HEK293 (cell line): ENCODE measurements around the gene ADPGK.
A peak's percentile ranks its signal among the peaks of the same experiment; 100 is the strongest.

Experiments used
- CTCF ChIA-PET: fragments of 350-600 bp; formaldehyde crosslinking; extraction: SDS; loops from one replicate; lab custom pipeline; 2021; ENCODE audit warnings: antibody characterized with exemption; lab: Yijun Ruan, JAX
- POLR2A ChIA-PET: fragments of 300-600 bp; formaldehyde crosslinking; extraction: SDS; loops from one replicate; lab custom pipeline; 2020; ENCODE audit warnings: antibody characterized with exemption, inconsistent platforms; lab: Yijun Ruan, JAX
- H3K27ac ChIP-seq: fragments of 200-500 bp; sonication (Bioruptor generic); 2 replicates; pipeline ENCODE4 v1.5.1; 2014; ENCODE audit warnings: low read depth, low read length, control low read depth, inconsistent platforms; ENCODE audit errors: extremely low read depth
- H3K36me3 ChIP-seq, 2 experiments: fragments of 200-500 bp in 1 of 2; sonication (Bioruptor generic) in 1 of 2; 1 replicate in 1 of 2; 2 replicates in 1 of 2; pipeline ENCODE4 v1.5.1; 2014 to 2017; ENCODE audit warnings: inconsistent platforms in 2 of 2, low read length in 2 of 2; ENCODE audit not compliant: control insufficient read depth in 2 of 2, insufficient read depth in 1 of 2
- H3K4me1 ChIP-seq: fragments of 200-500 bp; sonication (Bioruptor generic); 2 replicates; pipeline ENCODE4 v1.5.1; 2014; ENCODE audit warnings: mild to moderate bottlenecking, low read length, inconsistent platforms; ENCODE audit not compliant: control insufficient read depth, insufficient read depth
- H3K4me3 ChIP-seq: 2 replicates; pipeline ENCODE4 v1.5.1; 2011; ENCODE audit warnings: low read depth, mild to moderate bottlenecking, control low read depth, low read length, moderate library complexity
- H3K9me3 ChIP-seq: fragments of 200-500 bp; sonication (Bioruptor generic); 2 replicates; pipeline ENCODE4 v1.5.1; 2014; ENCODE audit warnings: low read depth, low read length, inconsistent platforms; ENCODE audit not compliant: control insufficient read depth, insufficient read depth
- EGR2 ChIP-seq: fragments of 450-650 bp; formaldehyde crosslinking; IDR thresholded peaks from 2 replicates; pipeline ENCODE4 v1.5.1; 2016; ENCODE audit warnings: low read depth, missing biosample characterization, missing genetic modification characterization
- GFI1B ChIP-seq: fragments of 450-650 bp; formaldehyde crosslinking; IDR thresholded peaks from 2 replicates; pipeline ENCODE4 v1.5.1; 2016; ENCODE audit warnings: missing biosample characterization, missing genetic modification characterization
- KLF10 ChIP-seq: fragments of 450-650 bp; IDR thresholded peaks from 2 replicates; pipeline ENCODE4 v1.5.1; 2018; ENCODE audit warnings: missing biosample characterization, mild to moderate bottlenecking, missing genetic modification characterization
- PATZ1 ChIP-seq: fragments of 450-650 bp; formaldehyde crosslinking; IDR thresholded peaks from 2 replicates; pipeline ENCODE4 v1.5.1; 2016; ENCODE audit warnings: missing biosample characterization, missing genetic modification characterization
- RBAK ChIP-seq: fragments of 450-650 bp; formaldehyde crosslinking; IDR thresholded peaks from 2 replicates; pipeline ENCODE4 v1.5.1; 2016; ENCODE audit warnings: missing biosample characterization, missing genetic modification characterization
- ZBTB6 ChIP-seq: fragments of 450-650 bp; formaldehyde crosslinking; IDR thresholded peaks from 2 replicates; pipeline ENCODE4 v1.5.1; 2017; ENCODE audit warnings: missing biosample characterization, missing genetic modification characterization
- ZFHX2 ChIP-seq: fragments of 450-650 bp; formaldehyde crosslinking; conservative IDR thresholded peaks from 2 replicates; pipeline ENCODE4 v1.5.1; 2016; ENCODE audit warnings: missing biosample characterization, missing genetic modification characterization
- ZNF24 ChIP-seq: fragments of 450-650 bp; formaldehyde crosslinking; IDR thresholded peaks from 2 replicates; pipeline ENCODE4 v1.5.1; 2016; ENCODE audit warnings: missing biosample characterization, missing genetic modification characterization
- ZNF26 ChIP-seq: fragments of 450-650 bp; formaldehyde crosslinking; IDR thresholded peaks from 2 replicates; pipeline ENCODE4 v1.5.1; 2016; ENCODE audit warnings: missing biosample characterization, missing genetic modification characterization
- ZNF433 ChIP-seq: fragments of 450-650 bp; formaldehyde crosslinking; IDR thresholded peaks from 2 replicates; pipeline ENCODE4 v1.5.1; 2016; ENCODE audit warnings: missing biosample characterization, missing genetic modification characterization, low read depth
- ZNF654 ChIP-seq: fragments of 450-650 bp; formaldehyde crosslinking; IDR thresholded peaks from 2 replicates; pipeline ENCODE4 v1.5.1; 2016; ENCODE audit warnings: low read depth, missing biosample characterization, missing genetic modification characterization
- ZNF704 ChIP-seq: fragments of 450-650 bp; formaldehyde crosslinking; IDR thresholded peaks from 2 replicates; pipeline ENCODE4 v1.5.1; 2016; ENCODE audit warnings: missing biosample characterization, missing genetic modification characterization
- ZSCAN18 ChIP-seq: fragments of 450-650 bp; formaldehyde crosslinking; IDR thresholded peaks from 2 replicates; pipeline ENCODE4 v1.5.1; 2016; ENCODE audit warnings: missing biosample characterization, missing genetic modification characterization
- ZSCAN5A ChIP-seq: fragments of 450-650 bp; formaldehyde crosslinking; IDR thresholded peaks from 2 replicates; pipeline ENCODE4 v1.5.1; 2016; ENCODE audit warnings: missing biosample characterization, missing genetic modification characterization

Gene ADPGK

GRCh38 chr15:72781631-72782030 is 1.9 kb downstream of the ADPGK start:
- no peaks in the 10 kb centered on the region for H3K9me3 ChIP-seq
- no peak overlapping the region for H3K4me3 ChIP-seq
- TF ChIP-seq GFI1B (tag by site-specific recombination) (no peak), ZSCAN18 (no peak), ZFHX2 (tag by site-specific recombination) (no peak), ZNF26 (no peak), ZNF24 (tag by site-specific recombination) (no peak), KLF10 (tag by site-specific recombination) (no peak), RBAK (no peak), ZNF433 (tag by site-specific recombination) (no peak), ZNF704 (tag by site-specific recombination) (no peak), PATZ1 (tag by site-specific recombination) (no peak), ZNF654 (tag by site-specific recombination) (no peak), ZSCAN5A (tag by site-specific recombination) (no peak)
- H3K27ac ChIP-seq, result no peak overlapping the region
- no peaks in the 10 kb centered on the region for H3K4me1 ChIP-seq
- ChIA-PET CTCF (interaction anchor here (0.7 to 1.4 kb wide), 6 partner anchors 10 to 484 kb away, joined by 3 read pairs; no protein-coding TSS in a partner anchor), POLR2A (no interaction called here)
- H3K36me3 ChIP-seq, result peaks cover 11 to 28% of the 10 kb centered on the region in 2 experiments; a peak in 2 of 3 replicates

- no peak for TF ChIP-seq ZBTB6 (tag by site-specific recombination)
- peak; percentile 34; the same call in 1 of the 2 replicates for TF ChIP-seq EGR2
- Histone ChIP-seq H3K36me3 (peaks cover 11 to 46% of the 10 kb centered on the region in 2 experiments; a peak in 2 of 3 replicates), H3K4me1 (no peaks in the 10 kb centered on the region), H3K4me3 (no peak overlapping the region), H3K9me3 (no peaks in the 10 kb centered on the region), H3K27ac (no peak overlapping the region)
- CTCF ChIA-PET, result interaction anchor here (0.6 to 1.0 kb wide), 2 partner anchors 37 to 302 kb away, joined by 3 read pairs; no protein-coding TSS in a partner anchor
- POLR2A ChIA-PET, result interaction anchor here (0.6 to 0.7 kb wide), 2 partner anchors 50 to 142 kb away, joined by 3 to 4 read pairs; no protein-coding TSS in a partner anchor
Measured at GRCh38 chr15:72778796-72779195, 4.8 kb downstream of the ADPGK start.
